ENCODE results near the gene THRB.

- no peak for TF ChIP-seq POLR2AphosphoS5 (IDR thresholded peaks at IDR 0.05; ENCODE audit: borderline replicate concordance, low read depth, low read length)
- TF ChIP-seq EZH2 (IDR thresholded peaks at IDR 0.05) = no peak
These were observed 231.5 kb downstream of the THRB start for GRCh38 chr3:24263069-24263668.
